IMR-90 (cell line): ENCODE measurements around the gene TAOK1. TPM values are rescaled to one million over a fixed set of nuclear protein-coding genes. Genes with fewer than 3 reads are reported as not detected.

Experiments used
- ATAC-seq: fragments of 200-7000 bp; cut with Tn5 transposase; 2 replicates; pipeline ENCODE4 v1.9.1; 2020; ENCODE audit warnings: low read depth, mild to moderate bottlenecking, moderate library complexity
- BruUV-seq: library from RNA; stranded (reverse); fragments of 400-500 nt; replicated peaks from 2 replicates; lab custom pipeline; 2021; lab: Mats Ljungman, UMichigan
- CTCF ChIA-PET: fragments of 300-600 bp; formaldehyde crosslinking; extraction: SDS; loops from one replicate; lab custom pipeline; 2021; ENCODE audit warnings: antibody characterized with exemption; lab: Yijun Ruan, JAX
- POLR2A ChIA-PET: fragments of 300-600 bp; sonication (Branson Sonifier 250); formaldehyde crosslinking; loops from one replicate; lab custom pipeline; 2022; ENCODE audit warnings: antibody characterized with exemption; ENCODE audit not compliant: unreplicated experiment; lab: Charles Lee
- DNase-seq: peaks from one replicate; pipeline ENCODE4 v3.0.0; 2013
- H2AFZ ChIP-seq: replicated peaks from 2 replicates; pipeline ENCODE3; 2013; ENCODE audit warnings: low read length, mild to moderate bottlenecking; ENCODE audit not compliant: poor library complexity
- H2AK5ac ChIP-seq: 2 replicates; pipeline ENCODE4 v1.6.1; 2013; ENCODE audit warnings: low read depth, low read length, inconsistent platforms
- H2AK9ac ChIP-seq: replicated peaks from 2 replicates; pipeline ENCODE3; 2013; ENCODE audit warnings: mild to moderate bottlenecking, low read depth, low read length, moderate library complexity; ENCODE audit not compliant: poor library complexity
- H2BK120ac ChIP-seq: 2 replicates; pipeline ENCODE4 v1.6.1; 2013; ENCODE audit warnings: low read depth, low read length, inconsistent platforms
- H2BK15ac ChIP-seq: 3 replicates; pipeline ENCODE4 v1.6.1; 2013; ENCODE audit warnings: low read depth, low read length, inconsistent platforms
- H2BK20ac ChIP-seq: 2 replicates; pipeline ENCODE4 v1.6.1; 2013; ENCODE audit warnings: low read depth, mild to moderate bottlenecking, inconsistent platforms, low read length, moderate library complexity
- H2BK5ac ChIP-seq: 2 replicates; pipeline ENCODE4 v1.6.1; 2013; ENCODE audit warnings: mild to moderate bottlenecking, low read depth, low read length, inconsistent platforms; ENCODE audit not compliant: poor library complexity, severe bottlenecking
- H3K14ac ChIP-seq: replicated peaks from 2 replicates; pipeline ENCODE4 v1.6.1; 2013; ENCODE audit warnings: low read depth, low read length, inconsistent platforms
- H3K18ac ChIP-seq: 2 replicates; pipeline ENCODE4 v1.6.1; 2013; ENCODE audit warnings: low read depth, low read length, control low read depth
- H3K23ac ChIP-seq: 2 replicates; pipeline ENCODE4 v1.6.1; 2013; ENCODE audit warnings: low read depth, low read length, inconsistent platforms
- H3K27ac ChIP-seq: 2 replicates; pipeline ENCODE4 v1.5.1; 2013; ENCODE audit warnings: mild to moderate bottlenecking, control low read depth, low read length; ENCODE audit not compliant: insufficient read depth
- H3K27me3 ChIP-seq: 2 replicates; pipeline ENCODE4 v1.6.1; 2013; ENCODE audit warnings: low read length; ENCODE audit not compliant: control insufficient read depth, insufficient read depth
- H3K36me3 ChIP-seq: 2 replicates; pipeline ENCODE4 v1.6.1; 2013; ENCODE audit warnings: low read length, mixed read lengths; ENCODE audit not compliant: control insufficient read depth, insufficient read depth
- H3K4ac ChIP-seq: 2 replicates; pipeline ENCODE4 v1.6.1; 2013; ENCODE audit warnings: low read depth, low read length, inconsistent platforms
- H3K4me1 ChIP-seq: 2 replicates; pipeline ENCODE4 v1.6.1; 2013; ENCODE audit warnings: low read length, mixed read lengths; ENCODE audit not compliant: control insufficient read depth, insufficient read depth
- H3K4me2 ChIP-seq: 2 replicates; pipeline ENCODE4 v1.6.1; 2013; ENCODE audit warnings: low read depth, mild to moderate bottlenecking, control low read depth, low read length, moderate library complexity
- H3K4me3 ChIP-seq: 2 replicates; pipeline ENCODE4 v1.5.1; 2013; ENCODE audit warnings: low read depth, mild to moderate bottlenecking, control low read depth, low read length, moderate library complexity; ENCODE audit not compliant: insufficient read depth
- H3K56ac ChIP-seq: 2 replicates; pipeline ENCODE4 v1.6.1; 2013; ENCODE audit warnings: low read length, inconsistent platforms; ENCODE audit not compliant: insufficient read depth; ENCODE audit errors: extremely low read depth
- H3K79me1 ChIP-seq, 2 experiments: 2 replicates each; pipeline ENCODE4 v1.6.1; 2013; ENCODE audit warnings: low read length in 2 of 2, inconsistent platforms in 1 of 2, low read depth in 1 of 2
- H3K9ac ChIP-seq: 2 replicates; pipeline ENCODE4 v1.6.1; 2013; ENCODE audit warnings: low read depth, low read length, control low read depth
- H3K9me1 ChIP-seq: 2 replicates; pipeline ENCODE4 v1.6.1; 2013; ENCODE audit warnings: low read length, inconsistent platforms; ENCODE audit not compliant: insufficient read depth
- H3K9me3 ChIP-seq: 2 replicates; pipeline ENCODE4 v1.6.1; 2013; ENCODE audit warnings: low read length; ENCODE audit not compliant: control insufficient read depth, insufficient read depth
- H4K20me1 ChIP-seq: 2 replicates; pipeline ENCODE4 v1.6.1; 2013; ENCODE audit warnings: low read length, inconsistent platforms; ENCODE audit not compliant: insufficient read depth
- H4K5ac ChIP-seq: 2 replicates; pipeline ENCODE4 v1.6.1; 2013; ENCODE audit warnings: mild to moderate bottlenecking, low read depth, low read length, control low read depth
- H4K8ac ChIP-seq, 2 experiments: 2 replicates each; pipeline ENCODE4 v1.6.1; 2013; ENCODE audit warnings: low read depth in 2 of 2, low read length in 2 of 2, control low read depth in 1 of 2, inconsistent platforms in 1 of 2
- H4K91ac ChIP-seq: 2 replicates; pipeline ENCODE4 v1.6.1; 2013; ENCODE audit warnings: low read depth, low read length, inconsistent platforms; ENCODE audit not compliant: insufficient read depth
- BHLHE40 ChIP-seq: fragments of 150-350 bp; IDR thresholded peaks from 2 replicates; pipeline ENCODE4 v1.6.1; 2016; ENCODE audit warnings: mild to moderate bottlenecking, low read depth, low read length
- CEBPB ChIP-seq: IDR thresholded peaks from 2 replicates; pipeline ENCODE4 v1.6.1; 2012; ENCODE audit warnings: low read depth, low read length, improper control_type of control experiment
- CHD1 ChIP-seq: IDR thresholded peaks from 2 replicates; pipeline ENCODE4 v1.6.1; 2012; ENCODE audit warnings: low read depth, low read length, improper control_type of control experiment
- FOS ChIP-seq: fragments of 150-350 bp; IDR thresholded peaks from 2 replicates; pipeline ENCODE4 v1.6.1; 2016; ENCODE audit warnings: low read depth, low read length
- MAFK ChIP-seq: IDR thresholded peaks from 2 replicates; pipeline ENCODE4 v1.6.1; 2012; ENCODE audit warnings: low read depth, low read length, improper control_type of control experiment
- MAZ ChIP-seq: IDR thresholded peaks from 2 replicates; pipeline ENCODE4 v1.6.1; 2012; ENCODE audit warnings: low read depth, mild to moderate bottlenecking, low read length, improper control_type of control experiment, moderate library complexity, borderline replicate concordance
- MXI1 ChIP-seq: IDR thresholded peaks from 2 replicates; pipeline ENCODE4 v1.6.1; 2012; ENCODE audit warnings: low read depth, mild to moderate bottlenecking, low read length, moderate library complexity, borderline replicate concordance
- POLR2A ChIP-seq: IDR thresholded peaks from 2 replicates; pipeline ENCODE4 v1.6.1; 2012; ENCODE audit warnings: mild to moderate bottlenecking, low read depth, low read length
- RAD21 ChIP-seq: IDR thresholded peaks from 2 replicates; pipeline ENCODE4 v1.6.1; 2012; ENCODE audit warnings: low read length, improper control_type of control experiment
- RCOR1 ChIP-seq: IDR thresholded peaks from 2 replicates; pipeline ENCODE4 v1.6.1; 2012; ENCODE audit warnings: mild to moderate bottlenecking, low read length, improper control_type of control experiment; ENCODE audit not compliant: insufficient replicate concordance
- SMC3 ChIP-seq: fragments of 150-350 bp; IDR thresholded peaks from 2 replicates; pipeline ENCODE4 v1.6.1; 2016; ENCODE audit warnings: low read depth, mild to moderate bottlenecking, antibody characterized with exemption, low read length, moderate library complexity
- WGBS, 2 experiments: methylation state at CpG; one replicate each; pipeline versions ENCODE4 v1.1.5 to v1.1.7; 2013; ENCODE audit warnings: missing lambda C conversion rate in 2 of 2; ENCODE audit not compliant: insufficient read length in 1 of 2; ENCODE audit errors: extremely low coverage in 2 of 2; 5-methylcytosine and 5-hydroxymethylcytosine counted together
- dilution Hi-C: fragments of 300-500 bp; cut with HindIII; formaldehyde crosslinking; loops from one replicate; pipeline ENCODE4 v1.14.3; 2018; ENCODE audit warnings: low sequenced_read_pairs; ENCODE audit not compliant: unreplicated experiment
- in situ Hi-C: fragments of 300-500 bp; cut with MboI; formaldehyde crosslinking; loops from 3 replicates; pipeline ENCODE4 v1.14.3; 2019; ENCODE audit warnings: low sequenced_read_pairs, inconsistent platforms, mixed read lengths
- intact Hi-C: fragments of 100-400 bp; cut with micrococcal nuclease; formaldehyde crosslinking; loops from 2 replicates; pipeline ENCODE4 v1.10.0; 2022
- polyA plus RNA-seq, 3 experiments: library from polyadenylated mRNA; depleted of rRNA; stranded (reverse); fragments of >200 nt; gene quantifications; 2 replicates each; pipeline ENCODE4 v1.2.3, GENCODE V29; 2012; ENCODE audit warnings: low replicate concordance in 1 of 3
- total RNA-seq: library from RNA; depleted of rRNA; stranded (reverse); fragments of >200 nt; gene quantifications from 2 replicates; pipeline ENCODE4 v1.2.3, GENCODE V29; 2012
- TF ChIP-seq, protein P1 (sequence below): conservative IDR thresholded peaks from 2 replicates; pipeline ENCODE4 v1.5.1; 2012; ENCODE audit warnings: mild to moderate bottlenecking, low read depth, low read length, improper control_type of control experiment
- TF ChIP-seq, protein P2 (sequence below): fragments of 150-350 bp; IDR thresholded peaks from 2 replicates; pipeline ENCODE4 v1.6.1; 2016; ENCODE audit warnings: low read depth, mild to moderate bottlenecking, low read length, moderate library complexity, borderline replicate concordance
- TF ChIP-seq, protein P3 (sequence below): fragments of 150-350 bp; IDR thresholded peaks from 2 replicates; pipeline ENCODE4 v1.6.1; 2017; ENCODE audit warnings: mild to moderate bottlenecking, antibody characterized with exemption, low read length, low read depth

TAOK1 gene
- total and polyA plus RNA-seq, 2 of the 4 experiments (the other 2 are of a cell fraction), result 9.8 to 91.8 TPM

DNA sequence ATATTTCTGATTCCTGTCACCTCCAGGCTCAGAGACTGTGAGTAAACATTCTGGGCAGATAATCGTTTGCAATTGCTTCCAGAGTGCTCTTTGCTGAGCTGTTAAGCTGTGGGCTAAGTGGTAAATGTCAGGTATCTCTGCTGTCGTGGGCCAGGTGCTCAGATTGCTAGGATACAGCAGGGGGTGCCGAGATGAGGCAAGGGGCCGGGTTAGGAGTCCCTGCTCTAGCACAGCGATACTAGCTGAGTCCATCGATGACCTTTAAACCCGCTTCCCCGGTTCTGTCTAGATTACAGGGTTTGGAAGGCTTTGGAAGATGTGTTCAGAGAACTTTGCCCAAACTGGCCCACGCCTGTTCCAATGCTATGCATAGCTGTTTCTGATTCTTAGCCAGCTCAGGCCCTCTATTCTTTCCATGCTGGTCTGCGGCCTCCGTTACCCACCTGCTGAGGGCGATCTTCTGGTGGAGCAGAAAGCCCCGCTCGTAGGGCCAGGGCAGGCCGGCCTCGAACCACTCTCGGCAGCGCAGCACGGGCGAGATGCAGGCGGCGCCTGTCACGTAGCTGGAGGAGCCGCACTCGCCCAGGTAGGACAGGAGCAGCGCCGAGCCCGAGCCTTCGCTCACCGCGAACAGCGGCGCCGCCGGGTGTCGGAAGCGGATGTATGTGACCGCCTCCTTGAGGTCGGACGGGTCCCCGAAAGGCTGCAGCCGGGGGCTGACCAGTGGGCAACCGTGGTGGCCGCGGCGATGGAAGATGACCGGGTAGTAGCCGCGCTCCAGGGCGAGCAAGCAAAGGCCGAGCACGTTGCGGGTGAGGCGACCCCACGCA, 175.7 kb downstream of the TAOK1 start:
- no TSS peak for BruUV-seq
- intact Hi-C loops, result loop anchor here (10.0 kb wide), 1 partner anchor 421 kb away; no protein-coding TSS in a partner anchor
- H3K23ac ChIP-seq, result 0 out of 2 replicates have a peak overlapping the region, but pooled peaks have one; percentile 59
- peaks cover 3% of the 10 kb centered on the region for H3K4me1 ChIP-seq
- dilution Hi-C loops, result no loop called here
- H3K9me3 ChIP-seq, result no peaks in the 10 kb centered on the region
- DNase-seq (no peak), ATAC-seq (no peak)
- peaks cover 2% of the 10 kb centered on the region; the same call in 1 of the 2 replicates for H3K9me1 ChIP-seq
- no peak overlapping the region for H3K18ac ChIP-seq
- H3K56ac ChIP-seq, result no peak overlapping the region
- H3K14ac ChIP-seq, result no peak overlapping the region
- in situ Hi-C loops, result no loop called here
- H2AK5ac ChIP-seq, result no peak overlapping the region
- no peak overlapping the region for H4K5ac ChIP-seq
- no peak overlapping the region for H3K9ac ChIP-seq
- H2BK15ac ChIP-seq, result no peak overlapping the region
- peak overlapping the region in 1 of 2 experiments; percentile 50; a peak in 1 of 4 replicates for H4K8ac ChIP-seq
- no peak overlapping the region for H4K91ac ChIP-seq
- POLR2A ChIA-PET, result no interaction called here
- H2BK5ac ChIP-seq, result no peak overlapping the region
- H2AK9ac ChIP-seq, result peak overlapping the region; percentile 80
- H3K27ac ChIP-seq, result no peak overlapping the region
- H2AFZ ChIP-seq, result peak overlapping the region; percentile 88
- H3K79me1 ChIP-seq, result peaks cover 5 to 29% of the 10 kb centered on the region in 2 experiments
- CTCF ChIA-PET, result no interaction called here
- H2BK120ac ChIP-seq, result no peak overlapping the region
- peaks cover 10% of the 10 kb centered on the region; the same call in 1 of the 2 replicates for H3K36me3 ChIP-seq
- H3K27me3 ChIP-seq, result no peaks in the 10 kb centered on the region
- no peak overlapping the region; the same call in 1 of the 2 replicates for H3K4me2 ChIP-seq
- H2BK20ac ChIP-seq, result no peak overlapping the region
- no peaks in the 10 kb centered on the region for H4K20me1 ChIP-seq
- H3K4me3 ChIP-seq, result peak overlapping the region; percentile 51; the same call in 1 of the 2 replicates
- no peak overlapping the region for H3K4ac ChIP-seq
- WGBS, 2 experiments, result 24% methylated on average over 42 of the region's 55 CpGs; no CpG with 5 or more reads in 1 of the 2 experiments
- TF ChIP-seq MXI1 (no peak), SMC3 (no peak), RAD21 (no peak), RCOR1 (no peak), POLR2A (no peak), BHLHE40 (no peak), CHD1 (no peak), MAFK (no peak), FOS (no peak), MAZ (no peak), CEBPB (no peak)
- TF ChIP-seq, protein P1, sequence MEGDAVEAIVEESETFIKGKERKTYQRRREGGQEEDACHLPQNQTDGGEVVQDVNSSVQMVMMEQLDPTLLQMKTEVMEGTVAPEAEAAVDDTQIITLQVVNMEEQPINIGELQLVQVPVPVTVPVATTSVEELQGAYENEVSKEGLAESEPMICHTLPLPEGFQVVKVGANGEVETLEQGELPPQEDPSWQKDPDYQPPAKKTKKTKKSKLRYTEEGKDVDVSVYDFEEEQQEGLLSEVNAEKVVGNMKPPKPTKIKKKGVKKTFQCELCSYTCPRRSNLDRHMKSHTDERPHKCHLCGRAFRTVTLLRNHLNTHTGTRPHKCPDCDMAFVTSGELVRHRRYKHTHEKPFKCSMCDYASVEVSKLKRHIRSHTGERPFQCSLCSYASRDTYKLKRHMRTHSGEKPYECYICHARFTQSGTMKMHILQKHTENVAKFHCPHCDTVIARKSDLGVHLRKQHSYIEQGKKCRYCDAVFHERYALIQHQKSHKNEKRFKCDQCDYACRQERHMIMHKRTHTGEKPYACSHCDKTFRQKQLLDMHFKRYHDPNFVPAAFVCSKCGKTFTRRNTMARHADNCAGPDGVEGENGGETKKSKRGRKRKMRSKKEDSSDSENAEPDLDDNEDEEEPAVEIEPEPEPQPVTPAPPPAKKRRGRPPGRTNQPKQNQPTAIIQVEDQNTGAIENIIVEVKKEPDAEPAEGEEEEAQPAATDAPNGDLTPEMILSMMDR, result no peak
- TF ChIP-seq, protein P2, sequence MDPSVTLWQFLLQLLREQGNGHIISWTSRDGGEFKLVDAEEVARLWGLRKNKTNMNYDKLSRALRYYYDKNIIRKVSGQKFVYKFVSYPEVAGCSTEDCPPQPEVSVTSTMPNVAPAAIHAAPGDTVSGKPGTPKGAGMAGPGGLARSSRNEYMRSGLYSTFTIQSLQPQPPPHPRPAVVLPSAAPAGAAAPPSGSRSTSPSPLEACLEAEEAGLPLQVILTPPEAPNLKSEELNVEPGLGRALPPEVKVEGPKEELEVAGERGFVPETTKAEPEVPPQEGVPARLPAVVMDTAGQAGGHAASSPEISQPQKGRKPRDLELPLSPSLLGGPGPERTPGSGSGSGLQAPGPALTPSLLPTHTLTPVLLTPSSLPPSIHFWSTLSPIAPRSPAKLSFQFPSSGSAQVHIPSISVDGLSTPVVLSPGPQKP, result no peak
- TF ChIP-seq, protein P3, sequence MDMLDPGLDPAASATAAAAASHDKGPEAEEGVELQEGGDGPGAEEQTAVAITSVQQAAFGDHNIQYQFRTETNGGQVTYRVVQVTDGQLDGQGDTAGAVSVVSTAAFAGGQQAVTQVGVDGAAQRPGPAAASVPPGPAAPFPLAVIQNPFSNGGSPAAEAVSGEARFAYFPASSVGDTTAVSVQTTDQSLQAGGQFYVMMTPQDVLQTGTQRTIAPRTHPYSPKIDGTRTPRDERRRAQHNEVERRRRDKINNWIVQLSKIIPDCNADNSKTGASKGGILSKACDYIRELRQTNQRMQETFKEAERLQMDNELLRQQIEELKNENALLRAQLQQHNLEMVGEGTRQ, result no peak
